Effector memory CD8-positive, alpha-beta T cell (primary cell): ENCODE results near the gene ARSJ.
"Not testable (repeated sequence)": the region's sequence is repeated elsewhere in the genome, so short reads cannot be mapped to it uniquely, and the experiment has no call there.

Source experiments
- ATAC-seq: fragments of 150-1000 bp; cut with Tn5 transposase; replicated peaks from 2 replicates; pipeline ENCODE4 v1.10.0; 2021; ENCODE audit warnings: mild to moderate bottlenecking, moderate library complexity
- DNase-seq, 3 experiments: peaks; one replicate each; pipeline ENCODE4 v3.0.0; 2021
- H3K27ac Mint-ChIP-seq, 2 donors: one replicate each; pipeline ENCODE4 v1.8.0; 2022; ENCODE audit warnings: mild to moderate bottlenecking in 2 of 2, mixed read lengths in 2 of 2, moderate library complexity in 2 of 2
- H3K27me3 Mint-ChIP-seq, 2 donors: one replicate each; pipeline ENCODE4 v1.8.0; 2022; ENCODE audit warnings: mixed read lengths in 2 of 2
- H3K36me3 Mint-ChIP-seq: one replicate; pipeline ENCODE4 v1.8.0; 2022; ENCODE audit warnings: mild to moderate bottlenecking, moderate library complexity, mixed read lengths; ENCODE audit not compliant: insufficient read depth
- H3K4me1 Mint-ChIP-seq, 2 donors: one replicate each; pipeline ENCODE4 v1.8.0; 2022; ENCODE audit warnings: low read depth in 2 of 2, mixed read lengths in 2 of 2
- H3K4me3 Mint-ChIP-seq, 2 donors: one replicate each; pipeline ENCODE4 v1.8.0; 2022; ENCODE audit warnings: mild to moderate bottlenecking in 2 of 2, mixed read lengths in 2 of 2, moderate library complexity in 2 of 2
- H3K9me3 Mint-ChIP-seq, 2 donors: one replicate each; pipeline ENCODE4 v1.8.0; 2022; ENCODE audit warnings: mixed read lengths in 2 of 2

ARSJ gene

GRCh38 chr4:113943085-113943484 is 36.4 kb downstream of the ARSJ start:
- H3K9me3 Mint-ChIP-seq, result no peaks in the 10 kb centered on the region
- no peaks in the 10 kb centered on the region for H3K36me3 Mint-ChIP-seq
- H3K27me3 Mint-ChIP-seq, result no peaks in the 10 kb centered on the region
- peaks cover 7 to 10% of the 10 kb centered on the region in 2 donors for H3K4me1 Mint-ChIP-seq
- H3K4me3 Mint-ChIP-seq, result no peak overlapping the region
- DNase-seq, result no peak
- no peak for ATAC-seq
- H3K27ac Mint-ChIP-seq, result no peak overlapping the region

GRCh38 chr4:113941836-113942235 is 37.6 kb downstream of the ARSJ start:
- H3K9me3 Mint-ChIP-seq, result no peaks in the 10 kb centered on the region
- no peak for ATAC-seq
- H3K27me3 Mint-ChIP-seq, result no peaks in the 10 kb centered on the region
- H3K4me3 Mint-ChIP-seq, result no peak overlapping the region
- H3K27ac Mint-ChIP-seq, result no peak overlapping the region
- no peak for DNase-seq
- peaks cover 7 to 10% of the 10 kb centered on the region in 2 donors for H3K4me1 Mint-ChIP-seq
- H3K36me3 Mint-ChIP-seq, result no peaks in the 10 kb centered on the region

GRCh38 chr4:113940103-113940502 is 39.3 kb downstream of the ARSJ start:
- not testable (repeated sequence) for ATAC-seq, H3K27ac Mint-ChIP-seq, H3K9me3 Mint-ChIP-seq, H3K4me1 Mint-ChIP-seq, H3K36me3 Mint-ChIP-seq, H3K27me3 Mint-ChIP-seq, DNase-seq, H3K4me3 Mint-ChIP-seq

GRCh38 chr4:113935190-113935589 is 44.3 kb downstream of the ARSJ start:
- Mint-ChIP-seq H3K4me3 (no peak overlapping the region), H3K4me1 (peaks cover 0 to 1% of the 10 kb centered on the region in 2 donors), H3K27me3 (no peaks in the 10 kb centered on the region), H3K9me3 (no peaks in the 10 kb centered on the region), H3K36me3 (no peaks in the 10 kb centered on the region), H3K27ac (no peak overlapping the region)
- DNase-seq, result no peak
- ATAC-seq, result no peak

- not testable (repeated sequence) for H3K4me1 Mint-ChIP-seq, H3K36me3 Mint-ChIP-seq, DNase-seq, H3K27ac Mint-ChIP-seq, H3K4me3 Mint-ChIP-seq, H3K9me3 Mint-ChIP-seq, ATAC-seq
- H3K27me3 Mint-ChIP-seq, result peaks cover 7 to 11% of the 10 kb centered on the region in 2 donors
Measured at GRCh38 chr4:113924706-113925105, 54.7 kb downstream of the ARSJ start.

- Mint-ChIP-seq H3K4me3 (no peak overlapping the region), H3K4me1 (no peaks in the 10 kb centered on the region), H3K27me3 (peaks cover 3 to 5% of the 10 kb centered on the region in 2 donors), H3K9me3 (peaks cover 0 to 2% of the 10 kb centered on the region in 2 donors), H3K36me3 (no peaks in the 10 kb centered on the region), H3K27ac (no peak overlapping the region)
- ATAC-seq (no peak), DNase-seq (no peak)
Measured at GRCh38 chr4:113921089-113921794, 58.2 kb downstream of the ARSJ start.

GRCh38 chr4:113919611-113920010 is 59.8 kb downstream of the ARSJ start:
- no peak for ATAC-seq
- no peak overlapping the region for H3K27ac Mint-ChIP-seq
- DNase-seq, result no peak
- no peak overlapping the region for H3K4me3 Mint-ChIP-seq
- H3K4me1 Mint-ChIP-seq, result no peaks in the 10 kb centered on the region
- H3K27me3 Mint-ChIP-seq, result no peaks in the 10 kb centered on the region
- no peaks in the 10 kb centered on the region for H3K36me3 Mint-ChIP-seq
- H3K9me3 Mint-ChIP-seq, result no peaks in the 10 kb centered on the region

- Mint-ChIP-seq H3K27me3 (no peaks in the 10 kb centered on the region), H3K4me3 (no peak overlapping the region), H3K9me3 (no peaks in the 10 kb centered on the region), H3K27ac (no peak overlapping the region), H3K36me3 (no peaks in the 10 kb centered on the region), H3K4me1 (no peaks in the 10 kb centered on the region)
- ATAC-seq (no peak), DNase-seq (no peak)
Measured at GRCh38 chr4:113919145-113919544, 60.3 kb downstream of the ARSJ start.

- no peak overlapping the region for H3K4me3 Mint-ChIP-seq
- DNase-seq, result no peak
- ATAC-seq, result peak; percentile 35
- no peaks in the 10 kb centered on the region for H3K9me3 Mint-ChIP-seq
- H3K27me3 Mint-ChIP-seq, result no peaks in the 10 kb centered on the region
- no peak overlapping the region for H3K27ac Mint-ChIP-seq
- no peaks in the 10 kb centered on the region for H3K4me1 Mint-ChIP-seq
- H3K36me3 Mint-ChIP-seq, result no peaks in the 10 kb centered on the region
Measured at GRCh38 chr4:113908829-113909228, 70.6 kb downstream of the ARSJ start.

- Mint-ChIP-seq H3K27ac (no peak overlapping the region), H3K9me3 (no peaks in the 10 kb centered on the region), H3K4me1 (peaks cover 5 to 6% of the 10 kb centered on the region in 2 donors), H3K36me3 (no peaks in the 10 kb centered on the region), H3K4me3 (no peak overlapping the region), H3K27me3 (no peaks in the 10 kb centered on the region)
- DNase-seq (no peak), ATAC-seq (no peak)
Measured at GRCh38 chr4:113907559-113907958, 71.9 kb downstream of the ARSJ start.

- DNase-seq (no peak), ATAC-seq (no peak)
- Mint-ChIP-seq H3K4me3 (no peak overlapping the region), H3K36me3 (no peaks in the 10 kb centered on the region), H3K27me3 (no peaks in the 10 kb centered on the region), H3K4me1 (peaks cover 13 to 14% of the 10 kb centered on the region in 2 donors), H3K27ac (no peak overlapping the region), H3K9me3 (no peaks in the 10 kb centered on the region)
Measured at GRCh38 chr4:113905301-113905700, 74.1 kb downstream of the ARSJ start.

- no peaks in the 10 kb centered on the region for H3K36me3 Mint-ChIP-seq
- peaks cover 15 to 17% of the 10 kb centered on the region in 2 donors for H3K4me1 Mint-ChIP-seq
- no peak for ATAC-seq
- H3K27ac Mint-ChIP-seq, result no peak overlapping the region
- DNase-seq, result no peak
- no peaks in the 10 kb centered on the region for H3K9me3 Mint-ChIP-seq
- no peaks in the 10 kb centered on the region for H3K27me3 Mint-ChIP-seq
- no peak overlapping the region for H3K4me3 Mint-ChIP-seq
Measured at GRCh38 chr4:113904877-113905276, 74.6 kb downstream of the ARSJ start.

GRCh38 chr4:113901994-113902787 is 77.3 kb downstream of the ARSJ start:
- Mint-ChIP-seq H3K27me3 (no peaks in the 10 kb centered on the region), H3K4me1 (peaks cover 25 to 29% of the 10 kb centered on the region in 2 donors), H3K9me3 (no peaks in the 10 kb centered on the region), H3K27ac (peak overlapping the region; percentile 88 to 89), H3K36me3 (no peaks in the 10 kb centered on the region), H3K4me3 (peak overlapping the region; percentile 62 to 78)
- DNase-seq (peak; percentile 40 to 57 (median 55)), ATAC-seq (peak; percentile 86)
